D721Med (cell line): ENCODE data around the gene SECISBP2.

Experiments
- DNase-seq: peaks from one replicate; pipeline ENCODE4 v3.0.0; 2011; ENCODE audit warnings: low spot score; ENCODE audit not compliant: insufficient read length
- FAIRE-seq: peaks from 2 replicates; lab custom pipeline; 2011; peaks lifted over from hg19 to GRCh38; lab: Jason Lieb, UNC
- CTCF ChIP-seq: IDR thresholded peaks from 2 replicates; pipeline ENCODE4 v1.5.1; 2012; ENCODE audit warnings: mild to moderate bottlenecking, control low read depth; ENCODE audit not compliant: insufficient read depth; ENCODE audit errors: missing control alignments

Gene SECISBP2

GRCh38 chr9:89319015-89319905 is 960 bp downstream of the SECISBP2 start:
- FAIRE-seq (no peak), DNase-seq (no peak)
- TF ChIP-seq CTCF: no peak

GRCh38 chr9:89323390-89323789 is 5.1 kb downstream of the SECISBP2 start:
- FAIRE-seq (no peak), DNase-seq (no peak)
- TF ChIP-seq CTCF: no peak

GRCh38 chr9:89325733-89326132 is 7.4 kb downstream of the SECISBP2 start:
- DNase-seq (no peak), FAIRE-seq (no peak)

GRCh38 chr9:89328064-89328463 is 9.8 kb downstream of the SECISBP2 start:
- no peak for DNase-seq
- FAIRE-seq: no peak
- TF ChIP-seq CTCF: no peak

More at GRCh38 chr9:89325733-89326132, 7.4 kb downstream of the SECISBP2 start:
- no peak for TF ChIP-seq CTCF

GRCh38 chr9:89329917-89330316 is 11.6 kb downstream of the SECISBP2 start:
- FAIRE-seq: no peak
- no peak for TF ChIP-seq CTCF

GRCh38 chr9:89330513-89330912 is 12.2 kb downstream of the SECISBP2 start:
- TF ChIP-seq CTCF: no peak
- DNase-seq (no peak), FAIRE-seq (no peak)

More at GRCh38 chr9:89329917-89330316, 11.6 kb downstream of the SECISBP2 start:
- DNase-seq: no peak

GRCh38 chr9:89339807-89340206 is 21.5 kb downstream of the SECISBP2 start:
- DNase-seq: no peak
- TF ChIP-seq CTCF: no peak
- no peak for FAIRE-seq
